Measurements from ENCODE around the gene EN1. TPM values are rescaled to one million over a fixed set of nuclear protein-coding genes. Genes with fewer than 3 reads are reported as not detected.

EN1 gene
- total RNA-seq, 1 experiment from 2014 or later, result not detected

GRCh38 chr2:118882693-118883336, 35.4 kb upstream of the EN1 start:
- TF ChIP-seq CTCF (IDR thresholded peaks at IDR 0.05; ENCODE audit: unreplicated experiment), result peak; percentile 97
- intact Hi-C loops (cut with micrococcal nuclease), result loop anchor here (1.0 to 5.0 kb wide), 6 partner anchors 125 to 594 kb away; no protein-coding TSS in a partner anchor
- peaks cover 10% of the 10 kb centered on the region for H3K4me1 Mint-ChIP-seq (ENCODE audit: insufficient read depth, unreplicated experiment)
- DNase-seq (ENCODE audit: unreplicated experiment), result peak; percentile 74
- H3K36me3 Mint-ChIP-seq (ENCODE audit: insufficient read depth, unreplicated experiment), result no peaks in the 10 kb centered on the region
- no TSS peak for BruUV-seq (replicated peaks)
- no peak overlapping the region for H3K27ac Mint-ChIP-seq (ENCODE audit: low read depth, unreplicated experiment)
- ChIA-PET POLR2A (interaction anchor here (1.3 kb wide), 1 partner anchor 370 kb away, joined by 3 read pairs; no protein-coding TSS in a partner anchor), CTCF (interaction anchor here (0.6 to 8.0 kb wide), 59 partner anchors 9 to 755 kb away, joined by 3 to 145 read pairs (median 6); no protein-coding TSS in a partner anchor)
- H3K4me3 Mint-ChIP-seq (ENCODE audit: unreplicated experiment), result no peak overlapping the region
- H3K9me3 Mint-ChIP-seq (ENCODE audit: unreplicated experiment), result no peaks in the 10 kb centered on the region
- H3K27me3 Mint-ChIP-seq (ENCODE audit: insufficient read depth, unreplicated experiment), result no peaks in the 10 kb centered on the region

GRCh38 chr2:118881490-118882129, 34.2 kb upstream of the EN1 start:
- intact Hi-C loops (cut with micrococcal nuclease), result loop anchor here (1.0 to 5.0 kb wide), 8 partner anchors 127 to 596 kb away; no protein-coding TSS in a partner anchor
- Mint-ChIP-seq H3K4me1 (ENCODE audit: insufficient read depth, unreplicated experiment) (peaks cover 10% of the 10 kb centered on the region), H3K9me3 (ENCODE audit: unreplicated experiment) (no peaks in the 10 kb centered on the region), H3K4me3 (ENCODE audit: unreplicated experiment) (no peak overlapping the region), H3K27ac (ENCODE audit: low read depth, unreplicated experiment) (no peak overlapping the region), H3K36me3 (ENCODE audit: insufficient read depth, unreplicated experiment) (no peaks in the 10 kb centered on the region), H3K27me3 (ENCODE audit: insufficient read depth, unreplicated experiment) (no peaks in the 10 kb centered on the region)
- peak; percentile 75 for DNase-seq (ENCODE audit: unreplicated experiment)
- BruUV-seq (replicated peaks), result no TSS peak
- TF ChIP-seq CTCF (IDR thresholded peaks at IDR 0.05; ENCODE audit: unreplicated experiment), result peak; percentile 80
- ChIA-PET CTCF (interaction anchor here (0.5 to 8.0 kb wide), 95 partner anchors 9 to 1847 kb away, joined by 3 to 145 read pairs (median 5); partner anchors contain the start of genes C2orf76 and DBI), POLR2A (interaction anchor here (0.6 to 1.5 kb wide), 6 partner anchors 125 to 902 kb away, joined by 3 to 4 read pairs (median 3); no protein-coding TSS in a partner anchor)

GRCh38 chr2:118880501-118880900, 33.1 kb upstream of the EN1 start:
- Mint-ChIP-seq H3K4me3 (ENCODE audit: unreplicated experiment) (no peak overlapping the region), H3K36me3 (ENCODE audit: insufficient read depth, unreplicated experiment) (no peaks in the 10 kb centered on the region), H3K4me1 (ENCODE audit: insufficient read depth, unreplicated experiment) (peaks cover 10% of the 10 kb centered on the region), H3K9me3 (ENCODE audit: unreplicated experiment) (no peaks in the 10 kb centered on the region), H3K27ac (ENCODE audit: low read depth, unreplicated experiment) (no peak overlapping the region), H3K27me3 (ENCODE audit: insufficient read depth, unreplicated experiment) (no peaks in the 10 kb centered on the region)
- no peak for TF ChIP-seq CTCF (IDR thresholded peaks at IDR 0.05; ENCODE audit: unreplicated experiment)
- intact Hi-C loops (cut with micrococcal nuclease), result loop anchor here (5.0 kb wide), 1 partner anchor 597 kb away; no protein-coding TSS in a partner anchor
- BruUV-seq (replicated peaks), result no TSS peak
- ChIA-PET CTCF (interaction anchor here (0.6 to 8.0 kb wide), 32 partner anchors 8 to 652 kb away, joined by 3 to 145 read pairs (median 5); no protein-coding TSS in a partner anchor), POLR2A (interaction anchor here (1.1 to 1.5 kb wide), 2 partner anchors 287 to 430 kb away, joined by 3 read pairs; no protein-coding TSS in a partner anchor)
- DNase-seq (ENCODE audit: unreplicated experiment), result no peak

- Mint-ChIP-seq H3K27me3 (ENCODE audit: insufficient read depth, unreplicated experiment) (no peaks in the 10 kb centered on the region), H3K27ac (ENCODE audit: low read depth, unreplicated experiment) (peak overlapping the region; percentile 69), H3K4me1 (ENCODE audit: insufficient read depth, unreplicated experiment) (peaks cover 10% of the 10 kb centered on the region), H3K9me3 (ENCODE audit: unreplicated experiment) (no peaks in the 10 kb centered on the region), H3K4me3 (ENCODE audit: unreplicated experiment) (no peak overlapping the region), H3K36me3 (ENCODE audit: insufficient read depth, unreplicated experiment) (no peaks in the 10 kb centered on the region)
- no TSS peak for BruUV-seq (replicated peaks)
- intact Hi-C loops (cut with micrococcal nuclease), result no loop called here
- peak; percentile 87 for DNase-seq (ENCODE audit: unreplicated experiment)
- CTCF ChIA-PET, result interaction anchor here (0.6 to 8.0 kb wide), 7 partner anchors 76 to 453 kb away, joined by 3 to 145 read pairs (median 3); no protein-coding TSS in a partner anchor
- POLR2A ChIA-PET, result no interaction called here
- no peak for TF ChIP-seq CTCF (IDR thresholded peaks at IDR 0.05; ENCODE audit: unreplicated experiment)
Measured at GRCh38 chr2:118878531-118879149, 31.2 kb upstream of the EN1 start.

Measured in MCF 10A (cell line).